ENCODE data around the gene MGAT4C.

MGAT4C gene

DNA sequence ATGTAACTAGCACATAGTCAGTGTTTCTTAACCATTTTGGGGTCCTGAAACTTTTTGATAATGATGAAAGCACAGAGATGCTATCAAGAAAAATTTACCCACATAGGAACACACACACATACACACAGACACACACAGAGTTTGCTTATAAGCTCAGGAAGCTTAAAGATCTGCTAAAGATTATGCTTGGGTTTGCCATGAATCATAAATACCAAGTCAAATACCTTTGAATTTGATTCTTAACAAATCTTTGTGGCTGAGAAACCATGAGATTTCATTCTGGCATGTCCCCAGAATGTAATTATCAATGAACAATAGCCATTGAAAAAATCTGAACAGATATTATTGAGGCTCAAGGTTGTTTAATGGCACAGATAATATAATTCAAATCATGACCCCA lies 292.9 kb downstream of the MGAT4C start:
- peak; percentile 33 for DNase-seq

DNA sequence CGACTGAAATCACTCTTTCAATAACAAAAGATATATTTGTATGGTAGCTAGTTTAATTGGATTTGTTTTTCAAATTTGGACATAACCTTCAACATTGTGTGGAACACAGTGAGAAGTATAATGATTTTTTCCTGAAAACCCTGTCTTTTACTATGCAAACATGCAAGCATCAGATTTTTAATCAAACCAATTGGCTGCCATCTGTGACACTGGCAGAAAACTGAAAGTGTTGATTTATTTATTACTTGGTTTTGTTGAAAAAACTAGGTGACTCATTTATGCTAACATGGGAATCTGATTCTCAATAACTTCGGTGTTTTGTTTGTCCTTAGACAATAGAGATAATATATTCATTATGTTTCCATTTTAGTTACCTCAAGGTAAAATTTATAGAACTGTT lies 300.1 kb downstream of the MGAT4C start:
- DNase-seq: peak; percentile 81

DNA sequence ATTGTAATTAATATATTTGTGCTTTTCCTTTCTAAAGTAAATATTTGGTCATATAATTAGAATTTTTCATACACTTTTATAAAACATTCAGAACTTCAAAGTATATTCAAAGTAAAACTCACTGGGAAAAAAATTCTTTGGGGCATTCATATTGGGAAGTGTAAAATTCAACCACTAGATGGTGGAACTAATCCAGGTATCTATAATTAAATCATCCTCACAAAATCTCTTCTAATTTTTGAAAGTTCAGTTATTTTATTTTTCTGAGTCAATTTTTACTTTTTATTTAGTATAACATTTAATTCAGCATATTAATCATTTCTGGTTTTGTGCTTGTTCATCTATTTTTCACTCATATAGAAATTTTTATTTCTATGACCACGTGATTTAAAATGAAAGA lies 301.1 kb downstream of the MGAT4C start:
- DNase-seq: peak; percentile 57

- peak; percentile 54 for DNase-seq
These were observed 304.4 kb downstream of the MGAT4C start for GRCh38 chr12:85951823-85952222.

- DNase-seq: no peak
These were observed 306.9 kb downstream of the MGAT4C start for GRCh38 chr12:85949253-85949652.

DNA sequence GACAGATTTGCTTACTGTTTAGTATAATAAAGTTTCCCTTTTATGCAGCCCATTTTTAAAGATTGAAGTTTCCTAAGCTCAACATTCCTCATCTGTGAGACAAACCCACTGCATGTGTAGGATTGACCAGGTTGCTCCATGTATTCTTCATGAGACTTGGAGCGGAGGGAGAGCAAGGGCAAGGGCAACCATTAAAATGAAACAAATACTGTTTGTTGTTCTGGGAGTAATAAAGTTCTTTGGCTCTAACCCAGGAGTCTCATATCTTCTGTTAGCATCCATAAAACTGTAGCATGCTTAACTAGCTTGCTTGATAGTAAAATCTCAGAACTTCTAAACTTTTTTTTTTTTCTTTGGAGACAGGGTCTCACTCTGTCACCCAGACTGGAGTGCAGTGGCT lies 307.9 kb downstream of the MGAT4C start:
- DNase-seq: no peak

DNA sequence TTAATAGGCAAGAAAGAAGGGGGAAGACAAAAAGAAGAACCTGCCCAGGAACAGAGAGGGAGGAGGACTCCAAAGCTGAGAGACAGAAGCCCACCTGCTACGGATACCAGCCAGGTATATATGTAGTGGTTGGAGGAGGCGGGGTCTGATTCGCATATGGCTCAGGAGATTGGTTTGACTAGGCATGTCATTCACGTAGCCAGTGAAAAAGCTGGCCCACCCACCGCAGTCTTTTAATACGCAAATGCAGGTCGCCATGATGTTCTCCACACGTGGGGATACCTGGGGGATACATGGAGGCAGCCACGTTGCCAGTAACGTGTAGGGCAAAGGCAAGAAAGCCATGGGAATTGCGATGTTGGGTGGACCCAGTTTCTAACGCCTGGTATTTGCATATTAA lies 308.9 kb downstream of the MGAT4C start:
- DNase-seq: no peak

DNA sequence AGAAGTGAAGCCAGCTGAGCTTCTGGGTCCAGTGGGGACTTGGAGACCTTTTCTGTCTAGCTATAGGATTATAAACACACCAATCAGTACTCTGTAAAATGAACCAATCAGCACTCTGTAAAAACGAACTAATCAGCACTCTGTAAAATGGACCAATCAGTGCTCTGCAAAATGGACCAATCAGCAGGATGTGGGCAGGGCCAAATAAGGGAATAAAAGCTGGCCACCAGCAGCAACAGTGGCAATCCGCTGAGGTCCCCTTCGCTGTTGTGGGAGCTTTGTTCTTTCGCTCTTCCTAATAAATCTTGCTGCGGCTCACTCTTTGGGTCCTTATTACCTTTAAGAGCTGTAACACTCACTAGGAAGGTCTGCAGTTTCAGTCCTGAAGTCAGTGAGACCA lies 309.8 kb downstream of the MGAT4C start:
- no peak for DNase-seq

GRCh38 chr12:85927166-85927565 lies 329.0 kb downstream of the MGAT4C start:
- DNase-seq: peak; percentile 40

DNA sequence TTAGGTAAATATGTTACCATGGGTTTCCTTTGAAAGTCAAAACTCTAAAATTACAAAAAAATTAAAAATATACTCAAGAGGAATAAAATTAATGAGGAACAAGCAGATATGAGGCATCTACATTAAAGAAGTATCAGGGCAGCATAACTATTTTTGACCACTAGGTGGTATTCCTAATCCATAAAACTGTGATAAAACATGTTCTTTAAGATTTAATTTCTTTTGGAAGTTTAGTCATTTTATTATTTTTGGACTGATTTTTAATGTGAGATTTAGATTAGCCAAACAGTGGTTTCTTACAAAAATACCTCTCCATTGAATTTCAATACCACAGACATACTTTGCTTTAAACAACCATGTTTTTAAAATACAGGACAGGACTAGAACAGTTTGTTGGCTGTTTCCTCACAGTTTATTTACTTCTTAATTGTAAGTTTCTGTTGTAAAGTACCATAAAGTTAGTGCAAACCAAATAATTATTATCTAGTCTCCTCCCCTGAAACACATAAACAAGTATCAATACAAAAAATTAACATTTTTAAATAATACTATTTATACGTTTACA lies 332.3 kb downstream of the MGAT4C start:
- DNase-seq: peak; percentile 49

DNA sequence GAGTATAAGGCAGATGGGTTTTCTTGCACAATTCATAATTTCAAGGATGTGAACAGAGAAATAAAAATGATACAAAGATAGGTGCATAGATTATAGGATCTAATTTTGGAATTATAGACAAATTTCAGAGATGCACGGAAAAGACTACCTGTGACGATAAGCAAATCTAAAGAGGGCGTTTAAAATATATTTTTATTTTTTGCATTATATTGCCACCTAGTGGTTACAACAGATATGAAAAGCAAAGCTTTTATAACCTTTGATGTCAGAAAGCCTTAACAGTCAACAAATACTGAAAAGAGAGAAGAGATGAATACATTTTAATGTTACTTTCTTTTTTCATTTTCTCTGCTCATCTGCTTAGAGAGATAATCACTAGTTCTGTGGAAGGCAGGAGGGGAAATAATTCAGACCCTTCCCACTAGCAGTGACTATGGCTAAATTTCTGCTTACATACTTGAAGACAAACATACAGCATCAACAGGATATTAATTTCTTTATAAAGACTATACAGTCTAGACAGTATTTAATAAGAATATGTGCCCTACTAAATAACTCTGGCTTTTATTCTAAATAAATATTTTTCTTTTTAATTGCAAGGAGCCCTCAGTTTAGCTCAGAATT lies 335.8 kb downstream of the MGAT4C start:
- peak; percentile 69 for DNase-seq
